ENCODE results near the gene SFSWAP.

The SFSWAP gene

DNA sequence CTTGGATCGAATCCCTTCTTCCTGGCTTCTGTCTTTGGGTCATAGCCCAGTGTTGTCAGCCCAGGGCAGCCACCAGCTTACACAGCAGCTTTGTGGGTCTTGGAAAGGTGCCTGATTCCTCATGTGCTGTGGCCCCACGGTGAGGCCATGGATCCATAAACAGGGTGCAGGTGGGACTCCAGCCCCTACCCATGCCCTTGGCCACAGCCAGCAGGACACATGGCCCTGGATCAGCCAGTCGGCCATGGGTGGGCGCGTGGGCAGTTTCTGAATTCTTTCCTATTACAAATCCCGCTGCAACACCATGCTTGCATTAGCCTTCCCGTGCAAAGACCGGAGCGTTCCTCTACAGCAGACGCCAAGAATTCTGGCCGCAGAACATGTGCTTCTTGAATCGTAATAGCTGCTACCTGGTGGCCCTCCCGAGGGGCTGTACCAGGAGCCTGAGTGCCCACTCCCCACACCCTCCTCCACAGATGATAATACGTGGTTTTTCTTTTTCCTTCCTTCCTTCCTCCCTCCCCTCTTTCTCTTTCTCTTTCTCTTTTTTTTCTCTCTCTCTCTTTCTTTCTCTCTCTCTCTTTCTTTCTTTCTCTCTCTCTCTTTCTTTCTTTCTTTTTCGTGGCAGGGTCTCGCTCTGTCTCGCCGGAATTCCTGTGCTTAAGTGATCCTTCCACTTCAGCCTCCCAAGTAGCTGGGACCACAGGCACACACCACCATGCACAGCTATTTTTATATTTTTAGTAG, 114.4 kb downstream of the SFSWAP start:
- DNase-seq, result no peak

DNA sequence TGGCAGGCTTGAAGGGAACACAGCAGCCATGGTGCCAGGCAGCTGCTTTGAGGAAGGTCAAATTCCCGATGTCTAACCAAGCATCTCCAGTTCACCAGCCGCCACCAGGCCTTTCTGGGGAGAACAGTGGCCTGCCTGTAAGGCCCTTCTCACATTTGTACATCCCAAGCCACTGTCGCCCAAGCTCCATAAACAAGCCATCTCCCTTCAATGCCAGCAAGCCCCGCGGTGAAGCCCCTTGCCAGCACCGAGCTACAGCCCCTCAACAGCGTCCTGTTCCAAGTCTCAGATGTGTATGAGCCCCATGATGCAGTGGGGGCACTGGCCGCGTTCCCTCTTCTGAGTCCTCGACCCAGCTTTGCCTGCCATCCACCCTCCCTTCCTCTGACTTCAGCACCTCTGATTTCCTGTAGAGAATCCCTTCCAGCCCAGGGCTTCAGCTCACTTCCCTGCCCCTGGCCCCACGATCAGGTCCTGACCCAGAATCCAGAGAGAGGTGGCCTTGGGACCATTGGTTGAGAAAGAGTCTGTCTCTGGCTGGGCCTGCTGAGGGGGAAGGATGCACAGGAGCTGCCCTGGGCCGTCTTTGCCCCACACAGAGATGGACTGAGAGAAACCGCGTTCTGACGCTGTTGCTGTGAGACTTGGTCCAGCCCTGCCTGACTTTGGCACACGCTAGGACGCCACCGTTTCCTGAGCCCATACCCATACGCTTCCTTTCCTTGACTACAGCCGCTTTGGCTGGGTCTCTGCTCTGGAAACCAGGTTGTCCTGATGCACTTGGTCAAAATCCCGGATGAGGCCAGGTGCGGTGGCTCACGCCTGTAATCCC, 115.4 kb downstream of the SFSWAP start:
- no peak for DNase-seq

DNA sequence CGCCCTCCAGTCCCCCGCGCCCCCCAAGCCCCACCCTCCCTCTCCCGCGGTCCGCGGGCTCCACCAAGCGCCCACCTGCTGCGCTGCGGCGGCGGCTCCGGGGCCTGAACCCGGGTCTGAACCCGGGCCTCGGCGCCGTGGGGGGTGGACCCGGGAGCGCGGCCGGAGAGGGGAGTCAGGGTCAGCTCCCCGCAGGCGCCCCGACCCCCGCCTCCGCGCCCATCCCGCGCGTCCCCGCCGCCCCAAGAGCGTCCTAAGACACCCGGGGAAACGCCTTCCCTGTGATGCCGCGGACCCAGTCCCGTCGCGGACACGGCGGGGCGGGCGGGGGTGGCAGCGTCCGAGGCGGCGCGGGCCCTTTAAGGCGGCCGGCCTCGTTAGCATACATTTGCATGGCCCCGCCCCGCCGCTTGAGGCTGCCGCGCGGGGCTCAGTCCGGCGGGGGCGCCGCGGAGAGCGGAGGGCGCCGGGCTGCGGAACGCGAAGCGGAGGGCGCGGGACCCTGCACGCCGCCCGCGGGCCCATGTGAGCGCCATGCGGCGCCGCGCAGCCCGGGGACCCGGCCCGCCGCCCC, 117.2 kb downstream of the SFSWAP start, which contains the start of gene MMP17:
Gene MMP17, plus strand, starts transcription at position 433 of the 574 bp plus-strand sequence. Its CDS starts 102 bp downstream, at position 535.
- no peak for DNase-seq

DNA sequence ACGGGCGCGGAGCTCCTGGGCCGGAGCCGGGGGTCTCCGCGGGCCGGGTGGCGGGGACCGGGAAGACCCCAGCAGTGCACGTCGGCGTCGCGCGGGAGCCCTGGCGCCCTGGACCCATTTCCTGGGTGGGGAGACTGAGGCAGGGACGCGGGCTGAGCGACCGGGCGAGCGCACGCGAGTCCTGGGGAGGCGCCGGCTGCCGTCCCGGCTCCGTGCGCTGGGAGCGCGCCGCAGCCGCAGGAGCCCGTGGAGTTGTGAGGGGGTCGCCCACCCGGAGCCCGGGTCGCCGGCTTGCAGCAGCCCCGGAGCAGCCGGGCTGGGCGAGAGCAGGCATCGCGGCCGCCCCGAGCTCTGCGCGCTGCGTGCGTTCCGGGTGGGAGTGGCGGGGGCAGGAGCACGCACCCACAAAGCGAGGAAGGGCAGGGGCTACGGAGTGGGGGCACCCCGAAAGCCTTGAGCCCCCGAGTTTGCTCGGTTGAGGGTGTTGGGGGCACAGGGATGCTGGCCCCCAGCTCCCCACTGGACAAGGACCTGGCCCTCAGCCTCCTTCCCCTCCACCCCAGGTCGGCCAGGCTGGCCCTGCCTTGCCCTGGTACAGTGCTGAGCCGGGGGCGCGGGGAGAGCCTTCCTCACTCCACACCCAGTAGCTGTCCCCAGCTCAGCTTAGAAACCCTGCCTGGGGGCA, 117.9 kb downstream of the SFSWAP start:
- no peak for DNase-seq

DNA sequence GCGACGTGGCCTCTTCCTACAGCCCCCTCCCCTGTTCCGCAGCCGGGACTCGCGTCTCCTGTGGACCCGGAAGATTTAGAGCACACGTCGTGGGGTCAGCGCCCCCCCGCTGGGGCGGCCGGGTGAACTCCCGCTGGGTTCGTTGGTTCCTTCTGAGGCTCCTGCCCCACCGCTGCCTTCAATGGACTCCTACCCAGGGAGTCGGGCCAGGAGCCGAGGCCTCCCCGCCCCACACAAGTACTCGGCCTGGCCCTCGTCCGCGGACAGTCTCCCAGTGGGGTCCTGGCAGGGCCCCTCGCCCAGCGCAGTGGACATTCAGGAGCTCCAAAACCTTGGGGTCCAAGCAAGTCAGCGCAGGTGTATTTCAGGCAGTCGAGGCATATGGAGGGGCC, 118.5 kb downstream of the SFSWAP start:
- DNase-seq, result no peak

DNA sequence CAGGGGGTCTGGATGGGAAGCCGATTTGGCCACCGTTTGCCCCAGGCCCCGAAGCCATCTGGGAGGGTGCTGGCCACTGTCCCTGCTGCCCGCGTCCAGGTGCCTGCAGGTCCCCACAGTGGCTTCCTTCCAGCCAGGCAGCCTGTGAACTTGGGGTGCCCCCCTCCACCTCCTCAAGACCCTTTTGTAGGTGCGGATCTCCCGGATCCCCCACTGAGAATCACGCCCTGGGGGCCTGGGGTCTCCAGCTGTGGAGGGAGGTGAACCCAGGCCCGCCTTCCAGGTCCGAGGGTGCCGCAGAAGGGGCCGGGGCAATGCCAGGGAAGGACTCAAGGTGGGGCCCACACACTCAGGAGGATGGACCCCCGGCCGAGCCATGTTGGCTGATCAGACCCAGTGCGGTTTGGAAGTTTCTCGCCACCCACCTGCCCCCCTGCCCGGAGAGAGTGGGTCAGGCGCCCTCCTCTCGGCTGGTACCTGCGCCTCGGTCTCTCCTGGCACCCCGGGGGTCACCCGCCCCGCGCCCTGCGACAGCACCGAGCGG, 119.0 kb downstream of the SFSWAP start:
- DNase-seq, result no peak

DNA sequence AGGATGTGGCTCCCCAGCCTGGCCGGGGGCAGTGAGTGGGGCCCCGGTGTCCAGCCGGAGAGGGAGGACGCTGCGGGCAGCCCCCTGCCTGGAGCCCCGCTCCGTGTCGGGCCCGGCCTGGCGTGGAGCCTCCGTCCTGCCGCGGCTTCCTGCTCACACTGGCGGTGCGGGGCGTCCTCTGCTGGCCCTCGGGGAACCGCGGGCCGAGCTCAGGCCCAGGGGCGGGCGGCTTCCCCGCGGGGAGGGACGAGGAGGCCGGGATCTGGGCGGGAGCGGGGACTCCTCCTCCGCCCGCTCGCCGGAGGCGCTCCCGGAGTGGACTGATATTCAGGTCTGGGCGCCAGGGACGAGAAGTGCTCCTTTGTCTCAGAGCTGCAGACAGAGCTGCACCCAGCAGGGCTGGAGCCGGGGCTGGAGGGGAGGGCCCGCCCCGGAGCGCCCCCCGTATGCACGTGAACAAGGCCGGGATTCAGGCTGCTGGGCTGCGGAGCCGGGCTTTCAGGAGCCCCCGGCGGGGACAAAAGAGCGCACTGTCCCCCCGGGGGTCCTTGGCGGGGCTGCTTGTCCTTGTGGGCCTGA, 119.5 kb downstream of the SFSWAP start:
- DNase-seq, result peak; percentile 90

DNA sequence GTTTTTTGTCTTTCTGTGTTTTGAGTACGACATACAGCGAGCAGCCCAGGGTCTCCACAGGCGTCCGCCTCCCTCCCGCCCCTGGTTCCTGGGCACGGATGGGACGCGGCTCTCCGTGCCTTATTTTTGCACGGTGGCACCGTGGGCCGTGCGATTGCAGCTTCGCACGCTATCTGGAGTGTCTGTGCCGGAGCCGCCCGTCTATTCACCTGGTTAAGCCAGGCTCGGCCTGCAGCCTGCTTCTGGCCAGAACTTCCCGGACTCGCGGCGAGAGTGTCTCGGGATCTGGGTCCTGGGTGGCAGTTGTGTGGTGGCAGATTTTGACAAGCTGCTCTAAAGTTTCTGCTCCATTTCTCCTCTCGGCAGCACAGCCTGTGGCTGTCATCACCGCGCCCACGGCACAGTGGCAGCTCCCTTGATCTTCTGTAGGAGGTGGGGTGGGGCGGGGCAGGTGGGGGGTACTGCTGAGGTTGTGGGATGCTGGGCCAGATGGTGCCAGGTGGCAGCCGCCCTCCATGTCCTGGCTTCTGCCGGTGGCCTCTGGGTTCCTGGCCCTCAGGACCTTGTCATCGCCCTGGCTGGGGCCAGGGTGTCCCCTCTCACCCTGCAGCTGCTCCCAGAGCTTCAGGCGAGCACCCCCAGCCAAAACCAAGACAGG, 120.2 kb downstream of the SFSWAP start:
- no peak for DNase-seq

DNA sequence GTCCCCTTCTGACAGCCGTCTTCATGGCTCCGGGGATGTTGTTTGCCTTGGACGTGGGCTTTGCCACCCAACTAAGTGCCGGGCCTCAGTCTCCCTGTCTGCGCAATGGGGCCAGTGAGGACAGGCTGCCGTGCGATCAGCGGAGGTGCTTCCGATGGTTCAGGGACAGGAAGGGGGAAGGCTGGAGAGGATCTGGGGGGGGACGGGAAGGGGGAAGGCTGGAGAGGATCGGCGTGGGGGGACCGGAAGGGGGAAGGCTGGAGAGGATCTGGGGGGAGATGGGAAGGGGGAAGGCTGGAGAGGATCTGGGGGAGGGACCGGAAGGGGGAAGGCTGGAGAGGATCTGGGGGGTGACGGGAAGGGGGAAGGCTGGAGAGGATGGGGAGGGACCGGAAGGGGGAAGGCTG, 120.7 kb downstream of the SFSWAP start:
- DNase-seq, result no peak

DNA sequence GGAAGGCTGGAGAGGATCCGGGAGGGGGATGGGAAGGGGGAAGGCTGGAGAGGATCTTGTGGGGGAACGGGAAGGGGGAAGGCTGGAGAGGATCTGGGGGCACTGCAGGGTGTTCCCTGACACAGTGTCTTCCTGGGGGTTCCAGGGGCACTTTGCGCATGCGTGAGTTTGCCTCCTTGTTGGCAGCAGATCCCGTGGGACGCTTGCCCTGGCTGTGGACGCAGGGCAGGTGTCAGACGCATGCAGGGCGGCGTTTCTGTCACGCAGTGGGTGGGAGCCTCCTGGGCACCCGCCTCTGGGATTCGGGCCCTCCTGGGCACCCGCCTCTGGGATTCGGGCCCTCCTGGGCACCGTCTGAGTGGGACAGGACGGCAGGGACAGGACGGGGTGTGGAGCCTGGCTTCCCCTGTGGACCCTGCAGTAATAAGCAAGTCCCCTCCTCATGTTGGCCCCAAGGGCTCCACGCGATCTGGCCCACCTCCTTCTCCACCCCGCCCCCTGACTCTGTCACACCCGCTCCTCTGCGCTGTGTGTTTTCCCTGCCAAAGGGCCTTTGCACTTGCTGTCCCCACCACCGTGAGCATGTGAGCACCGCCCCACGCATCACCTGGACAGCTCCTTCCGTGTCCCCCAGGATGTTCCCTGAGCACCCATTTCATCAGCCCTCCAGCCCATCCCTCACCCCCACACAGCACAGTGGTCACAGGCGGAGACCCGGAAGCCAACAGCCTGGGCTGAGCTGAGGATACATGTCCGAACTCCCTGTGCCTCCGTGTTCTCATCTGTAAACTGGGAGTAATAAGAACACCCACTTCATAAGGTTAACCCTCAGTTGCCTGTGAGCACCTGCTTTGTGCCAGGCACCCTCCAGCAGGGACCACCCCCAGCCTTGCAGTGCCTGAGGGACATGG, 121.7 kb downstream of the SFSWAP start:
- DNase-seq, result no peak

DNA sequence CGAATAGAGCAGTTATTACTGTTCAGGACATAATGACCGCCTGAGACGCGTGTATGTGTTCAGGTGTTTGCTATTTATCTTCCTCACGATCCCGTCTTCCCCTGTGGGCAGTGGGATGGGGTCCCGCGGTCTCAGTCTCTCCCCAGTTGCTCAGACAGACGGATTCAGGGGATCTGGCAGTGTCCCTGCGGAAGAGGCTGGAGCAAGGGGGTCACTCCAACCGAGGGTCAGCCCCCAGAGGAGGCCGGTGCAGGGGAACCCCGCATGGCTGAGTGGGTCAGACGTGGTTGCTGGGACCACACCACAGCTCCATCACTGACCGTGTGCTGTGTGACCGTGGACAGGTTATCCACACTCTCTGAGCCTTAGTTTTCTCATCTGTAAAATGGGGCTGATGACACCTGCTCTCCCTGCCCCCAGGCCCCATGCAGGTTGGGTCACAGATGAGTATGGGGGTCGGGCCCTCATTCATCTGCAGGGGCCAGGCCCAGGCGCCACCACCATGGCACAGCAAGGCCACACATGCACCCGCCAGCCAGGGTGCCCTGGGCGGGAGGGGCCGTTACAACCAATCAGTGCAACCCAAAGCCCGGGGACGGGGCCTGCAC, 122.5 kb downstream of the SFSWAP start:
- no peak for DNase-seq

DNA sequence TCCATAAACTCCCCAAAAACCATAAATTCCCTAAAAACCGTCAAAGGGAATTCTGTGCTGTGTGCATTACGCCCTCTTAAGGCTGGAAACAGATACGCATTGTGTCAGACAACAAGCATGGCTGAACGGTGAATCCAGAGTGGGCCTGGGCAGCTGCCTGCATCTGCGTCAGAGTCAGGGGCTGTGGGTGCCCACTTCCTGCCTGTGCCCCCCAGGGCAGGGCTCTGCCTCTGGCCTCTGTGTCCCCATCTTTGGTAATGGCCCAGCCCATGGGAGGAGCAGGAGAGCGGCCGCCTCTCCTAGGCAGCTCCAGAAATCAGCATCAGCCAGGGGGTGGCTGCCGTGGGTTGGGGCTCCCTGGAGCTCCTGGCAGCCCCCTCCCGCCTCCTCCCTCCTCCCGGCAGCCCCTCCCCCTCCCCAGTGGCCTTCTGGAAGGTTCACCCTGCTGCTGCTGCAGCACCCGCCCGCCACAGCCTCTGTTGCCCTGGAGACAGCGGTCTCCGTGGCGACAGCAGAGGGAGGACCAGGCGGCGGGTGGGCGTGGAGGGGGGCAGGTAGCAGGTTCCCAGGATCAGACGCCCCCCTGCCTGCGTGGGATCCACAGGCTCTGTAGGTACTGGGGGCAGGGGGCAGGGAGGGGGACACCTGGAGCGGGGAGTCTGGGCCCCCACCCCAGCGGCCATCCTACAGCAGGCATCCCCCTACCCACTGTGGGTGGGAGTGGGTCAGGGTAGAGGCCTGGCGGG, 123.2 kb downstream of the SFSWAP start:
- DNase-seq, result no peak

DNA sequence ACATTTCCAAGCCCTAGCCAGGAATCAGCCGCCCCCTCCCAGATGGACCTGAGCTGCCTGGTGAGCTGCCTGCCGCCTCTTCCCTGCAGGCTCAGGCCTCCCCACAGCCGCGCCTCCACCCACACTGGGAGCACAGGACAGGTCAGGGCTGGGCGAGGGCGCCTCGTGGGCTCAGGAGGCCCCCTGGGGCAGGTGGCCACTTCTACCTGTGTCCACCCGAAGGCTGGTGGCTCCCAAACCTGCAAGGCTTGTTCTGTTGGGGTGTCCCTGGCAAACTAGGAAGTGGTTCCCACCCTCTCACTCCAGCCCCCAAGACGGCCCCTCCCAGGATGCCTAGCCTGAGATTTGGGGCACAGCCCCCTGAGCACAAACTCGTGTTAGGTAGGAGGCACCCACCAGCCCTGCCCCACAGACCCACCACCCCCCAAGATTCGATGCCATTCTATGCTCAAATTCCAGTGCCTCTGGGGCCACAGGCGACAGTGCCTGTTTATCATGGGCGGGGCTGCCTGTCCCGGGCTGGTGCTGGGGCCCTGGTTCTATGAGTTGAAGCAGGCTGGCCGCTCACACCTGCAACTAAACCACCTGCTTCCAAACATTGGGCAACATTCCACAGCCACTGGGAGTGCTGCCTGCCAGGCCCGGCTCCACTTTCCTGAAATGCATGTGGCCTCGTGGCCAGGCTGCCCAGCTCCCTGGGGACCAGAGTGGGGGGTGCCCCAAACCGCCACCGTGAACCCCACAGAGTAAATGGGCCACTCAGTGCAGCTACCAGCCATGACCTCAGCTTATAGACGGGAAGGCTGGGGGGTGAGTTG, 124.1 kb downstream of the SFSWAP start:
- no peak for DNase-seq

DNA sequence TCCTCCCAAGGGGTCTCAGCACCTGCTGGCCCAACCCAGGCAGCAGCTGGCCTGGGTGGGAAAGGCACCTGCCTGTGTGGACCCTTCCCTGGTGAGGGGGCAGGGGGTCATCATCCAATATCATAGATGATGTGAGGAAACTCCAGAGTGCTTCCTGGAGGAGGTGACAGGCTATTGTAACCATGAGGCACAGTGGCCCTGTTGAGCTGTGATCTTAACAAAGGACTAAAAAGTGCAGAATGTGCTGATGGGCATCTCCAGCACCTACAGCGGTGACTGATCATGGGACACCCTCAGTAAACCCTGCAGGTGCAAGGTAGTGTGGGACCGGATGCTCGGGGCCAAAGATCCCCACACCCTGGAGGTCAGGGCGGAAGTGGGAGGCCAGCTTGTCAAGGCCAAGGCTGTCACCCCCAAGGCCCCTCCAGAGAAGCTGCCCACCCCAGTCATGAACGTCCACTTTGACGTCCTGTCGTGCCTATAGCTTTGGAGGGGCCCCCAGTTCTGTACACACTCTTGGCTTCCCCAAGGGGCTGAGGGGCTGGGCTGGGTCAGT, 124.8 kb downstream of the SFSWAP start:
- no peak for DNase-seq

DNA sequence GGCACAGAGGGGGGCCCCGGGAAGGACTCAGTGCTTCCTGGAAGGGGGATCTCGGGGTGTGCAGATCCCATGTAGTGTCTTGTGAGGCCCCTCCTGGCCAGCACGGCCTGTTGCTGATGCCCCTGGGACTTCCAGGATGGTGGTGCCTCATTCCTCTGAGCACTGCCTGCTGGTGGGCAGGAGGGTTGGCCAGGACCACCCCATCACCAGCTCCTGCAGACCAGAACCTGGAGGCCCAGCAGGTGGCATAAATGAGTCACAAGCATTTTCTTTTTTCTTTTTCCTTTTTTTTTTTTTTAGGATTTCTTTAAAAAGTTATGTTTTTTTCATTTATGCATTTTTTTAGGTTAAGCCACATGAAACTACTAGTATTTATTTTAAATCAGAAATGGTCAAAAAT, 125.3 kb downstream of the SFSWAP start:
- DNase-seq, result no peak

DNA sequence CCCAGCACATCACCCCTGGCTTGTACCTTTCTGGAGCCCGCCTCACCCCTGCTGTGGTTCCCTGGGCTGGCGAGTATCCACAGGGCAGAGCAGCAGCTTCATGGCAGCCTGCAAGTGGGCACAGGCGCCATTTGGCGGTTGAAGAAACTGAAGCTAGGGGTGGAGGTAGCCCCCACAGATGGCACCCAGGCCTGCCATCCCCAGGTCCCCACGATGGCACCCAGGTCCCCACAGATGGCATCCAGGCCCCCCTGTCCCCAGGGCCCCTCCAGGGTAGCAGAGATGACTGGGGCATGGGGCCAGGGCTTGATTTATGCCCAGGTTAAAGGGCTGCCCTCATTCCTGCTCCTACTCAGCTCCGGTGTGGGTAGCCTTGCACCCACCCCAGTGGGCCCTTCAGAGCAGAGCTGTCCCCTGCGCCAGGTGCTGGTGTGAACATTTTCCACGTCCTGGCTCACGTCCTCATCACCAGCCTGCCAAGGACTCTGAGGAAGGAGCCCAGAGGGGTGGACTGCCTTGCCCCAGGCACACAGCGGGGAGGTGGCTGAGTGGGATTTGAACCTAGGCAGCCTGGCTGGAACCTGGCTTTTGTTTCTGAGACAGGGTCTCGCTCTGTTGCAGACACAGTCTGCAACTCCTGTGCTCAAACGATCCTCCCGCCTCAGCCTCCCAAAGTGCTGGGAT, 126.0 kb downstream of the SFSWAP start:
- DNase-seq, result no peak

DNA sequence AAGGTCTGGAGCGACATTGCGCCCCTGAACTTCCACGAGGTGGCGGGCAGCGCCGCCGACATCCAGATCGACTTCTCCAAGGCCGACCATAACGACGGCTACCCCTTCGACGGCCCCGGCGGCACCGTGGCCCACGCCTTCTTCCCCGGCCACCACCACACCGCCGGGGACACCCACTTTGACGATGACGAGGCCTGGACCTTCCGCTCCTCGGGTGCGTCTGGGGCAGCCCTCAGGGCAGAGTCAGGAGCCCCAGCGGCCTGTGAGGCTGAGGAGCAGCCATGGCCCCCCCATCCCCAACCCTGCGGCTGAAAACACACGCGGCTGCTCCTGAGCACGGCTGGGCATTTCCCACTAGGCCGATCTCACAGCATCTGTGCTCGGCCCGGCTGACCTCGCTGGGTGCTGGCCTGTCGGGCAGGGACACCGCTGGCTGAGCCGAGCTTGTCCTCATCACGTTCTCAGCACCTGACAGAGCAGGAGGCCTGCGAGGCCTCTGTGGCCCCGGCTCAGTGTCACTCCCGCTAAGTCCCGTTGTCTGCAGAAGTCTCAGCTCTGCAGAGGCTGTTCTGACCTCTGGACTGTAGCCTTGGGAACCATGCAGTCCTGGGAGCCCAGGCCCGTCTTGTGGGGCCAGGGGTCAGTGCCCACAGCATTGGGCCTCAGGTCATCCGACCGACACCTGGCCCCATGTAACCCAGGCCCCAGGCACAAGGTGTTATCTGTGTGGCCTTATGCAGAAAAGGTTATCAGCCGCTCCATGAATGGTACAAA, 129.9 kb downstream of the SFSWAP start:
- no peak for DNase-seq

Measured in 8988T (cell line).